Neural cell (in vitro differentiated cells): ENCODE measurements around the gene CLEC14A. TPM values are rescaled to one million over a fixed set of nuclear protein-coding genes. Genes with fewer than 3 reads are reported as not detected.

ENCODE experiments used
- H2AFZ ChIP-seq: fragments of 200-600, 300-800 bp; sonication (generic), shearing (Covaris generic); 2 replicates; pipeline ENCODE4 v1.6.0; 2014; ENCODE audit warnings: low read depth, mild to moderate bottlenecking, antibody characterized with exemption, low read length, moderate library complexity
- H3F3A ChIP-seq: fragments of 200-600 bp; shearing (Covaris generic); 2 replicates; pipeline ENCODE4 v1.6.1; 2016; ENCODE audit warnings: mild to moderate bottlenecking, moderate library complexity, mixed read lengths, antibody characterized with exemption, low read length; ENCODE audit not compliant: insufficient read depth, poor library complexity, severe bottlenecking
- H3K27ac ChIP-seq: fragments of 200-600, 300-800 bp; sonication (generic), shearing (Covaris generic); 2 replicates; pipeline ENCODE4 v1.5.1; 2014; ENCODE audit warnings: mild to moderate bottlenecking, low read length, moderate library complexity
- H3K27me3 ChIP-seq: fragments of 300-800, 200-600 bp; sonication (generic), shearing (Covaris generic); 2 replicates; pipeline ENCODE4 v1.6.0; 2014; ENCODE audit warnings: mild to moderate bottlenecking, low read depth, low read length, moderate library complexity; ENCODE audit not compliant: insufficient read depth
- H3K36me3 ChIP-seq: fragments of 300-800, 200-600 bp; sonication (generic), shearing (Covaris generic); 2 replicates; pipeline ENCODE4 v1.5.1; 2014; ENCODE audit warnings: mild to moderate bottlenecking, antibody characterized with exemption, low read length, moderate library complexity; ENCODE audit not compliant: insufficient read depth
- H3K4me2 ChIP-seq: fragments of 300-800, 200-600 bp; sonication (generic), shearing (Covaris generic); 2 replicates; pipeline ENCODE4 v1.6.0; 2014; ENCODE audit warnings: mild to moderate bottlenecking, low read length
- H3K4me3 ChIP-seq: fragments of 300-800, 200-600 bp; sonication (generic), shearing (Covaris generic); 2 replicates; pipeline ENCODE4 v1.5.1; 2014; ENCODE audit warnings: mild to moderate bottlenecking, low read length, moderate library complexity
- H3K79me2 ChIP-seq: fragments of 200-600 bp; shearing (Covaris generic); replicated peaks from 2 replicates; pipeline ENCODE4 v1.6.0; 2014; ENCODE audit warnings: mild to moderate bottlenecking, low read length, moderate library complexity; ENCODE audit not compliant: insufficient read depth
- H3K9ac ChIP-seq: fragments of 300-800, 200-600 bp; sonication (generic), shearing (Covaris generic); 2 replicates; pipeline ENCODE4 v1.6.1; 2016; ENCODE audit warnings: mild to moderate bottlenecking, low read length, mixed read lengths
- H3K9me2 ChIP-seq: fragments of 200-600 bp; shearing (Covaris generic); 2 replicates; pipeline ENCODE4 v1.6.1; 2016; ENCODE audit warnings: mild to moderate bottlenecking, low read length, mixed read lengths; ENCODE audit not compliant: insufficient read depth
- H3K9me3 ChIP-seq: fragments of 200-600, 300-800 bp; sonication (generic), shearing (Covaris generic); 2 replicates; pipeline ENCODE4 v1.6.1; 2016; ENCODE audit warnings: mild to moderate bottlenecking, mixed run types, low read length, moderate library complexity, mixed read lengths
- H4K20me1 ChIP-seq: fragments of 200-600 bp; shearing (Covaris generic); 2 replicates; pipeline ENCODE4 v1.6.1; 2016; ENCODE audit warnings: mild to moderate bottlenecking, mixed run types; ENCODE audit not compliant: insufficient read depth
- EP300 ChIP-seq: fragments of 450-650 bp; conservative IDR thresholded peaks from 2 replicates; pipeline ENCODE4 v1.6.1; 2014; ENCODE audit warnings: antibody characterized with exemption, mild to moderate bottlenecking, moderate library complexity; ENCODE audit not compliant: poor library complexity, severe bottlenecking
- EZH2 ChIP-seq: fragments of 200-600, 300-800 bp; shearing (Covaris generic), sonication (generic); IDR thresholded peaks from 2 replicates; pipeline ENCODE4 v1.6.1; 2014; ENCODE audit warnings: antibody characterized with exemption, low read length, borderline replicate concordance, mild to moderate bottlenecking; ENCODE audit not compliant: insufficient read depth, poor library complexity, severe bottlenecking
- MXI1 ChIP-seq: fragments of 450-650 bp; conservative IDR thresholded peaks from 2 replicates; pipeline ENCODE4 v1.6.1; 2014; ENCODE audit warnings: antibody characterized with exemption, mild to moderate bottlenecking; ENCODE audit not compliant: poor library complexity, severe bottlenecking
- POLR2AphosphoS5 ChIP-seq: IDR thresholded peaks from 2 replicates; pipeline ENCODE4 v1.6.1; 2012
- RAD21 ChIP-seq: fragments of 450-650 bp; conservative IDR thresholded peaks from 2 replicates; pipeline ENCODE4 v1.6.1; 2014; ENCODE audit warnings: antibody characterized with exemption, mild to moderate bottlenecking, moderate library complexity
- SMC3 ChIP-seq: fragments of 450-650 bp; conservative IDR thresholded peaks from 2 replicates; pipeline ENCODE4 v1.6.1; 2014; ENCODE audit warnings: antibody characterized with exemption, mild to moderate bottlenecking, moderate library complexity; ENCODE audit not compliant: poor library complexity
- TAF1 ChIP-seq: IDR thresholded peaks from 2 replicates; pipeline ENCODE4 v1.6.1; 2012; ENCODE audit warnings: low read depth
- polyA plus RNA-seq: library from polyadenylated mRNA; depleted of rRNA; stranded (reverse); fragments of >200 nt; gene quantifications from 2 replicates; pipeline ENCODE4 v1.2.3, GENCODE V29; 2014
- TF ChIP-seq, protein P1 (sequence below): IDR thresholded peaks from 2 replicates; pipeline ENCODE4 v1.6.1; 2012; ENCODE audit warnings: borderline replicate concordance
- TF ChIP-seq, protein P2 (sequence below): fragments of 450-650 bp; IDR thresholded peaks from 2 replicates; pipeline ENCODE4 v1.5.1; 2014; ENCODE audit warnings: antibody characterized with exemption, mild to moderate bottlenecking, moderate library complexity; ENCODE audit not compliant: poor library complexity, severe bottlenecking

CLEC14A gene
- polyA plus RNA-seq, 1 donor from 2014 or later = 0.12 TPM

DNA sequence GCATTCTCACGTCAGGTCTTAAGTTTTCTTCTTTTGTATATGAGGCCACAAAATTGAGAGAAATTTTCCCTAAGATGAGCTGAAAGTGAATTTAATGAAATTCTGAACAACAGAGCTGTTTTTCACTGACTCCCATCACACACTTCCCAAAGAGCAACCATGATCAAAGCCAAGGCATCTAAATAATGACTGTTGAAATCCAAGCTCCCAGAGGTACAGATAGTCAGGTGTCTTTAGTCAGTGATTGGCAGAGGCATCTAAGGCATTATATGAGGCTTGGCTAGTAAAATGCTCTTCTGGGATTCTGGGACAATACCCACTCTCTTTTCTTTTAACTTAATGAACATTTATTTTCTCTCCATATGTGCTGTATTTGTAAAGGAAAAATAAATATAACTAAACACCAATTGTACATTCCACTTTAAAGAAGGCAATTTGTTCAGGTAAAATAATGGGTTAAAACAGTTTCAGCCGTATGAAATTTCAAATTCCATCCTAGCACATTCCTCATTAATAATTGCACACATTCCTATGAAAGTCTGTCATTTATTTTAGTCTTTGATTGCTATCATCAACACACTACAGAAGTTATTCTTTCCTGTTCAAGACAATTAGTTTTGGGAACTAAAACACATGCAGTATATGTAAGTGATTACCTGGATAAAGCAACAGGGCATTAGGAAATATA, 49.1 kb downstream of the CLEC14A start:
- no peaks in the 10 kb centered on the region for H3K36me3 ChIP-seq
- H3K9ac ChIP-seq = no peak overlapping the region
- no peak overlapping the region for H3K27ac ChIP-seq
- peaks cover 55% of the 10 kb centered on the region for H3K27me3 ChIP-seq
- H4K20me1 ChIP-seq = no peaks in the 10 kb centered on the region
- no peak overlapping the region for H3K4me2 ChIP-seq
- no peaks in the 10 kb centered on the region for H3K9me2 ChIP-seq
- peaks cover 11% of the 10 kb centered on the region for H3K9me3 ChIP-seq
- TF ChIP-seq EZH2 (no peak), POLR2AphosphoS5 (no peak), RAD21 (no peak), SMC3 (no peak), MXI1 (no peak), EP300 (no peak), TAF1 (no peak)
- TF ChIP-seq, protein P1, sequence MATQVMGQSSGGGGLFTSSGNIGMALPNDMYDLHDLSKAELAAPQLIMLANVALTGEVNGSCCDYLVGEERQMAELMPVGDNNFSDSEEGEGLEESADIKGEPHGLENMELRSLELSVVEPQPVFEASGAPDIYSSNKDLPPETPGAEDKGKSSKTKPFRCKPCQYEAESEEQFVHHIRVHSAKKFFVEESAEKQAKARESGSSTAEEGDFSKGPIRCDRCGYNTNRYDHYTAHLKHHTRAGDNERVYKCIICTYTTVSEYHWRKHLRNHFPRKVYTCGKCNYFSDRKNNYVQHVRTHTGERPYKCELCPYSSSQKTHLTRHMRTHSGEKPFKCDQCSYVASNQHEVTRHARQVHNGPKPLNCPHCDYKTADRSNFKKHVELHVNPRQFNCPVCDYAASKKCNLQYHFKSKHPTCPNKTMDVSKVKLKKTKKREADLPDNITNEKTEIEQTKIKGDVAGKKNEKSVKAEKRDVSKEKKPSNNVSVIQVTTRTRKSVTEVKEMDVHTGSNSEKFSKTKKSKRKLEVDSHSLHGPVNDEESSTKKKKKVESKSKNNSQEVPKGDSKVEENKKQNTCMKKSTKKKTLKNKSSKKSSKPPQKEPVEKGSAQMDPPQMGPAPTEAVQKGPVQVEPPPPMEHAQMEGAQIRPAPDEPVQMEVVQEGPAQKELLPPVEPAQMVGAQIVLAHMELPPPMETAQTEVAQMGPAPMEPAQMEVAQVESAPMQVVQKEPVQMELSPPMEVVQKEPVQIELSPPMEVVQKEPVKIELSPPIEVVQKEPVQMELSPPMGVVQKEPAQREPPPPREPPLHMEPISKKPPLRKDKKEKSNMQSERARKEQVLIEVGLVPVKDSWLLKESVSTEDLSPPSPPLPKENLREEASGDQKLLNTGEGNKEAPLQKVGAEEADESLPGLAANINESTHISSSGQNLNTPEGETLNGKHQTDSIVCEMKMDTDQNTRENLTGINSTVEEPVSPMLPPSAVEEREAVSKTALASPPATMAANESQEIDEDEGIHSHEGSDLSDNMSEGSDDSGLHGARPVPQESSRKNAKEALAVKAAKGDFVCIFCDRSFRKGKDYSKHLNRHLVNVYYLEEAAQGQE = no peak
- TF ChIP-seq, protein P2, sequence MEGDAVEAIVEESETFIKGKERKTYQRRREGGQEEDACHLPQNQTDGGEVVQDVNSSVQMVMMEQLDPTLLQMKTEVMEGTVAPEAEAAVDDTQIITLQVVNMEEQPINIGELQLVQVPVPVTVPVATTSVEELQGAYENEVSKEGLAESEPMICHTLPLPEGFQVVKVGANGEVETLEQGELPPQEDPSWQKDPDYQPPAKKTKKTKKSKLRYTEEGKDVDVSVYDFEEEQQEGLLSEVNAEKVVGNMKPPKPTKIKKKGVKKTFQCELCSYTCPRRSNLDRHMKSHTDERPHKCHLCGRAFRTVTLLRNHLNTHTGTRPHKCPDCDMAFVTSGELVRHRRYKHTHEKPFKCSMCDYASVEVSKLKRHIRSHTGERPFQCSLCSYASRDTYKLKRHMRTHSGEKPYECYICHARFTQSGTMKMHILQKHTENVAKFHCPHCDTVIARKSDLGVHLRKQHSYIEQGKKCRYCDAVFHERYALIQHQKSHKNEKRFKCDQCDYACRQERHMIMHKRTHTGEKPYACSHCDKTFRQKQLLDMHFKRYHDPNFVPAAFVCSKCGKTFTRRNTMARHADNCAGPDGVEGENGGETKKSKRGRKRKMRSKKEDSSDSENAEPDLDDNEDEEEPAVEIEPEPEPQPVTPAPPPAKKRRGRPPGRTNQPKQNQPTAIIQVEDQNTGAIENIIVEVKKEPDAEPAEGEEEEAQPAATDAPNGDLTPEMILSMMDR = no peak
- no peaks in the 10 kb centered on the region for H3F3A ChIP-seq
- H3K79me2 ChIP-seq = no peaks in the 10 kb centered on the region
- peak overlapping the region; percentile 65 for H3K4me3 ChIP-seq
- no peak overlapping the region for H2AFZ ChIP-seq

DNA sequence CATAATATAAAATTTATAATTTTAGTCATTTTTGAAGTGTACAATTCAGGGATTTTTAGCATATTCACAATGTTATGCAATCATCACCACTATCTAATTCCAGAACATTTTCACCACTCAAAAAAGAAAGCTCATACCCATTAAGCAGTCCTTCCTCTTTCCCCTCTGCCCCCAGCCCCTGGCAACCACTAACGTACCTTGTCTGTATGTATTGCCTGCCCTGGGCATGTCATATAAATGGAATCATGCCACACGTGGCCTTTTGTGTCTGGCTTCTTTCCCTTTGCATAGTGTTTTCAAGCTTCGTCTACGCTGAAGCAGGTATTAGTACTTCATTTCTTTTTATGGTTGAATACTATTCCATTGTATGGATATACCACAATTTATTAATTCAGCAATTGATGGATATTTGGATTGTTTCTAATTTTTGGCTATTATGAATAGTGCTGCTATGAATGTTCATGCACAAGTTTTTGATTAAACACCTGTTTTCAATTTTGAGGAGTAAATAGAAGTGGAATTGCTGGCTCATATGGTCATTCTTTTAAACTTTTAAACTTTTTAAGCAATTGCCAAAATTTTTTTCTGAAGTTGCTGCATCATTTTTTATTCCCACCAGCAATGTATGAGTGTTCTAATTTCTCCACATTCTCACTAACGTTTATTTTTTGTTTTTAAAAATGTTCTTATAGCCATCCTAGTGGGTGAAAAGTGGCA, 49.8 kb downstream of the CLEC14A start:
- H4K20me1 ChIP-seq = no peaks in the 10 kb centered on the region
- H3K4me2 ChIP-seq = no peak overlapping the region
- H3F3A ChIP-seq = no peaks in the 10 kb centered on the region
- no peaks in the 10 kb centered on the region for H3K36me3 ChIP-seq
- H3K9me2 ChIP-seq = no peaks in the 10 kb centered on the region
- no peak overlapping the region for H3K27ac ChIP-seq
- no peak for TF ChIP-seq POLR2AphosphoS5
- no peak for TF ChIP-seq SMC3
- TF ChIP-seq RAD21 = no peak
- TF ChIP-seq EP300 = no peak
- no peak for TF ChIP-seq EZH2
- TF ChIP-seq MXI1 = no peak
- no peak for TF ChIP-seq TAF1
- TF ChIP-seq, protein P1 = no peak
- TF ChIP-seq, protein P2 = no peak
- H3K79me2 ChIP-seq = no peaks in the 10 kb centered on the region
- peaks cover 11% of the 10 kb centered on the region for H3K9me3 ChIP-seq
- no peak overlapping the region for H3K9ac ChIP-seq
- H3K4me3 ChIP-seq = no peak overlapping the region
- peaks cover 48% of the 10 kb centered on the region for H3K27me3 ChIP-seq
- H2AFZ ChIP-seq = no peak overlapping the region
